Measurements from ENCODE around the gene HES5.

The HES5 gene

DNA sequence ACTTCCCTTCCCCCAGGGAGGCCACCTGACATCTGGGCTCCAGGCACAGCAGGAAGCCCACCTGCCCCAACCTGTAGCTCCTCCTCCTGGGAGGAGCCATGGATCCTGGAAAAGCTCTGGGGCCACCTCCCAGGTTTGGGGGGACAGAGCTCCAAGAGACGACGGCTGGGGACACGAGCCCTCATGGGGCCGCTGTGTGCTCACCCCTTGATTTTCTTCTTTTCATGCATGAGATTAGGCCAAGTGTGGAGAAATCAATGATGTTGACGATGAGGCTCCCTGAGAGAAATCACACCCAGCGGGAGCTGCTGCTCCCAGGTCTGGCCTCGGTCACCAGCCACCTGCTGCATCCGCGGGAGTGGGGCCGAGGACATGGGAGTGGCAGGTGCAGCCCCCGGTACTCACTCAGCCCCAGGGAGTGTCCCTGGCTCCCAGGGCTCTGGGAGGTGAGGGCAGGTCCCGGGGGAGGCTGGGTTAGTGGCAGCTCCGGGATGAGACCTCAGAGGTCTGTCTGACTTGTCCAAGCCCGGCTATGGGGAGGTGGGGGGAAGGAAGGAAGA lies 34.8 kb upstream of the HES5 start:
- in situ Hi-C loops (cut with MboI; ENCODE audit: low pct_unique_long_range_greater_than_20kb, low sequenced_read_pairs, unreplicated experiment), result no loop called here
- no peak for DNase-seq (ENCODE audit: low spot score)
- no peak for TF ChIP-seq CTCF (IDR thresholded peaks at IDR 0.05; ENCODE audit: extremely low read depth, insufficient read depth, missing control alignments)

GRCh38 chr1:2564006-2564814 lies 34.1 kb upstream of the HES5 start:
- in situ Hi-C loops (cut with MboI; ENCODE audit: low pct_unique_long_range_greater_than_20kb, low sequenced_read_pairs, unreplicated experiment), result no loop called here
- no peak for TF ChIP-seq CTCF (IDR thresholded peaks at IDR 0.05; ENCODE audit: extremely low read depth, insufficient read depth, missing control alignments)
- DNase-seq (ENCODE audit: low spot score), result no peak

DNA sequence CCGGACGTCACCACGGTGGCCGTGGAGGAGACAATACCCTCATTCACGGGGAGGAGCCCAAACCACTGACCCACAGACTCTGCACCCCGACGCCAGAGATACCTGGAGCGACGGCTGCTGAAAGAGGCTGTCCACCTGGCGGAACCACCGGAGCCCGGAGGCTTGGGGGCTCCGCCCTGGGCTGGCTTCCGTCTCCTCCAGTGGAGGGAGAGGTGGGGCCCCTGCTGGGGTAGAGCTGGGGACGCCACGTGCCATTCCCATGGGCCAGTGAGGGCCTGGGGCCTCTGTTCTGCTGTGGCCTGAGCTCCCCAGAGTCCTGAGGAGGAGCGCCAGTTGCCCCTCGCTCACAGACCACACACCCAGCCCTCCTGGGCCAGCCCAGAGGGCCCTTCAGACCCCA lies 33.1 kb upstream of the HES5 start:
- TF ChIP-seq CTCF (IDR thresholded peaks at IDR 0.05; ENCODE audit: extremely low read depth, insufficient read depth, missing control alignments), result no peak
- no peak for DNase-seq (ENCODE audit: low spot score)
- in situ Hi-C loops (cut with MboI; ENCODE audit: low pct_unique_long_range_greater_than_20kb, low sequenced_read_pairs, unreplicated experiment), result no loop called here

DNA sequence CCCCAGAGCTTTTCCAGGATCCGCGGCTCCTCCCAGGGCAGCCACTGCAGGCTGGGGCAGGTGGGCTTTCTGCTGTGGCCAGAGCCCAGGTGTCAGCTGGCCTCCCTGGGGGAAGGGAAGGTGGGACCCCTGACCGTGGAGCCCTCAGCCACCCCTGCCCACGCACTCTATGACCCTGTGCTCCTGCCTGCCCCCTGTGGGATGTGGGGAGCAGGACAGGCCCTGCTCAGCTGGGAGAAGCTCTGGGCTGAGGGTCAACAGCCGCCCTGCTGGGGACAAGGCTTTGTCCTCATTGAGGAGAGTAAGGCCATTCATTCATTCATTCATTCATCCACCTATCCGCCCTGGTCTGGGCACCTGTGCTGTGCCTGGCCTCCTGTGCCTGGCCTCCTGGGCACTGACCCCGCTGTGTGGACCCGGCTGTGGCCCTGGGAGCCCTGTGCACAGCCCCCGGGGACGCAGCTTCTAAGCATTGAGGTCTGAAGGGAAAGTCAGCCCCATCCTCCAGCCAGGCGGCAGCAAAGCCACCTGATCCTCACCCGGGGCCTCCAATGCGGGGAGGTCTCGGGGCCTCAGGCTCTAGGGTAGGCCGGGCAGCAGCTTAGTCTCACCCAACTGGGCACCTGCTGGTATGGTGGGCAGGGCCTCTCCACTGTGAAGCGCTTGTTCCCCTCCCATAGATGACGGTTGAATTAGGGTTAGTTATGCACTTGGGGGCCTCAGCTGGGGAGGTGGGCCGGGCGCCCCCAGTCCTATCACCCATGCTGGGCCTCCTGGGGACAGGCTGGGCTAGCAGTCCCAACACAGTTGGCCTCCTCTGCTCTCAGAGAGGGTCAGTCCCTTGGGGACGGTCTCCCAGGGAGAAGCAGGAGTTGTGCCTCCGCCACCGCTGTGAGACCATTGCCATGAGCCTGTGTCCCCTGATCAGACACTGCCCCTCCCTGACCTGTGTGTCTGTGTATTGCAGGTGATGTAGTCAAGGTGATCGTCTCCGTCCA lies 32.1 kb upstream of the HES5 start:
- in situ Hi-C loops (cut with MboI; ENCODE audit: low pct_unique_long_range_greater_than_20kb, low sequenced_read_pairs, unreplicated experiment), result no loop called here
- peak; percentile 62 for TF ChIP-seq CTCF (IDR thresholded peaks at IDR 0.05; ENCODE audit: extremely low read depth, insufficient read depth, missing control alignments)
- no peak for DNase-seq (ENCODE audit: low spot score)

DNA sequence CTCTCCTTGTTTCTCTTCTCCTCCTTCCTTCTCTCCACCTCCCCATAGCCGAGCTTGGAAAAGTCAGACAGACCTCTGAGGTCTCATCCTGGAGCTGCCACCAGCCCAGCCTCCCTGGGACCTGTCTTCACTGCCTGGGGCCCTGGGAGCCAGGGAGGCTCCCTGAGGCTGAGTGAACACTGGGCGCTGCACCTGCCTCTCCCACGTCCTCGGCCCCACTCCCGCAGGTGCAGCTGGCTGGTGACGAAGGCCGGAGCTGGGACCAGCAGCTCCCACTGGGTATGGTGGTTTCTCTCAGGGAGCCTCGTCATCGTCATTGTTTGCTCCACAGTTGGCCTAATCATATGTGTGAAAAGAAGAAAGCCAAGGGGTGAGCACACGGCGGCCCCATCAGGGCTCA lies 31.4 kb upstream of the HES5 start:
- in situ Hi-C loops (cut with MboI; ENCODE audit: low pct_unique_long_range_greater_than_20kb, low sequenced_read_pairs, unreplicated experiment), result no loop called here
- TF ChIP-seq CTCF (IDR thresholded peaks at IDR 0.05; ENCODE audit: extremely low read depth, insufficient read depth, missing control alignments), result no peak
- no peak for DNase-seq (ENCODE audit: low spot score)

DNA sequence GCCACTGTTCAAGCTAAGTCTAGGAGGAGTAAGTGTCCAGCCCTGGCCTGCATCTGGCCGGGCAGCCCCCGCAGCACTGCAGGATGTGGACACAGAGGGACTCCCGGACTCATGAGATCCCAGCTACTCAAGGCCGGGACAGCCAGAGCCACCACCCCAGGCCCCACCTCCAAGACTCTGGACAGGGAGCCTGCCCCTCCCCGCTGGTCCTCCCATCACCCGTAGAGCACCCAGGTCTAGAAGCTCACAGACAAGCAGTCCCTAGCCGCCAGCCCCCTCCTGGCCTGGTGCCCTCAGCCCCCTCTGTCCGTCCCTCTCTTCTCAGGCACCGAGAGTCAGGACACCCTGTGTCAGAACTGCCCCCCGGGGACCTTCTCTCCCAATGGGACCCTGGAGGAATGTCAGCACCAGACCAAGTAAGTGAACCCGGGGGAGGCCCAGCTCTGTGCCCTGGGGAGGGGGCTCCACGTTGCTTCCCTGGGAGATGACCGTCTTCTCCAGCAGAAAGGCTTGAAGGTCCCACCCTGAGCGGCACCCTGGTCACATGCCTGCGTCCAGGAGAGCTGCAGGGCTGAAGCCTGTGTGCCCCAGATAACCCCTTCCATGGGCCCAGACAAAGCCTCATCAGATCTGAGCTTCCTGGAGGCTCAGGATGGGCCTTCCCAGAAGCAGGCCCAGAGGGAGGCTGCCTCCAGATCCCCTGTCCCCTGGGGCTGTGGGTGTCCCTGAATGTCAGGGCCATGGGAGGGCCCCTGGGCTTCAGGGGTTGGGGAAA lies 30.4 kb upstream of the HES5 start:
- no peak for TF ChIP-seq CTCF (IDR thresholded peaks at IDR 0.05; ENCODE audit: extremely low read depth, insufficient read depth, missing control alignments)
- DNase-seq (ENCODE audit: low spot score), result no peak
- in situ Hi-C loops (cut with MboI; ENCODE audit: low pct_unique_long_range_greater_than_20kb, low sequenced_read_pairs, unreplicated experiment), result no loop called here

Measured in GM13977 (cell line).